HAP-1 (cell line): Measurements from ENCODE around the gene KIF23.
A peak's percentile ranks its signal among the peaks of the same experiment; 100 is the strongest.
"Not testable (repeated sequence)": the region's sequence is repeated elsewhere in the genome, so short reads cannot be mapped to it uniquely, and the experiment has no call there.

Source experiments
- DNase-seq, 2 experiments: peaks; one replicate each; pipeline ENCODE4 v3.0.0-alpha.2; 2016 to 2020; ENCODE audit warnings: low spot score in 2 of 2
- H3K27me3 ChIP-seq: fragments of 250-450 bp; sonication (Bioruptor Pico); 2 replicates; pipeline ENCODE4 v1.5.1; 2020; ENCODE audit warnings: low read depth, mild to moderate bottlenecking, moderate library complexity
- H3K36me3 ChIP-seq: fragments of 250-450 bp; sonication (Bioruptor Pico); replicated peaks from 2 replicates; pipeline ENCODE4 v1.5.1; 2020; ENCODE audit warnings: mild to moderate bottlenecking
- H3K4me1 ChIP-seq: fragments of 250-450 bp; sonication (Bioruptor Pico); 2 replicates; pipeline ENCODE4 v1.5.1; 2020; ENCODE audit warnings: mild to moderate bottlenecking
- H3K4me3 ChIP-seq: fragments of 250-450 bp; sonication (Bioruptor Pico); 2 replicates; pipeline ENCODE4 v1.5.1; 2020; ENCODE audit warnings: mild to moderate bottlenecking, moderate library complexity
- H3K9me3 ChIP-seq: fragments of 250-450 bp; sonication (Bioruptor Pico); 2 replicates; pipeline ENCODE4 v1.5.1; 2020; ENCODE audit warnings: mild to moderate bottlenecking, moderate library complexity
- in situ Hi-C: fragments of 300-500 bp; cut with MboI; formaldehyde crosslinking; loops from 3 replicates; pipeline ENCODE4 v1.14.3; 2020; ENCODE audit warnings: low sequenced_read_pairs, inconsistent platforms, mixed read lengths

The KIF23 gene

DNA sequence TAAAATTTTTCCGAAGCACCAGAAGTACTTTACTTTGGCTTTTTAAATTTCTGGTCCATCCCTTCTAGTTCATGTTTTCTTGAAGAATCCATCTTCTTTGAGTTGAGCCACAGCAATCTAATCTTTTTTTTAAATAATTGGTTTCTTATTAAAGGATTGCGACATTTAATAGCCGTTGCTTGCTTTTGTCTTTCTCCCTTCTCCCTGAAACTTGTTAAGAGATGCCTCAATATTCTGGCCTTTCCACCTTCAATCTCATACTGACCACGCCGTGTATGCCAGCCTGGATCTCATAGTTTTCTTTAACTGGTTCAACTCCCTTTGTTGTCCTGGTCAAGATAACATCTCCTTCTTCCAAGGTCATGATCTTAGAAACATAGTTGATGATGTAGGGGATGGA, 20.1 kb downstream of the KIF23 start:
- in situ Hi-C loops = no loop called here
- no peak overlapping the region for H3K4me3 ChIP-seq
- H3K9me3 ChIP-seq = no peaks in the 10 kb centered on the region
- no peak for DNase-seq
- no peaks in the 10 kb centered on the region for H3K4me1 ChIP-seq
- H3K27me3 ChIP-seq = no peaks in the 10 kb centered on the region
- peaks cover 98% of the 10 kb centered on the region for H3K36me3 ChIP-seq

DNA sequence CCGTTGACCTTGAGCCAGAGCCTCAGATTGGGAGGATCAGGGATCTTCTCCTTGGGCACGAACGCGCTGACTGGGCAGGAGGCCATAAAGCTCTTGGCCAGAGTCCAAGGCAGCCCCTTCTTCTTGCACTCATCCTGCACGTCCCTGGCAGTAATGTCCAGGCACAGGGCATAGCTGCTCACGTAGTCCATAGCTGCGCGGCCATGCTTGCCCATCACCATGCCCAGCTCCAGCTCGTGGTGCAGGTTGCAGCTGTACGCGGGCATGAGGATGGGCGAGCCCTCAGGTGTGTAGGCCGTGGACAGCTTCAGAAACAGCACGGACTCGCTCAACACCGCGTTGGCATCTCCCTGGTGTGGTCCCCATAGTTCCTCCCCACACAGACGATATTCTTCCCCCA, 20.5 kb downstream of the KIF23 start:
- no peaks in the 10 kb centered on the region for H3K4me1 ChIP-seq
- no peaks in the 10 kb centered on the region for H3K27me3 ChIP-seq
- H3K9me3 ChIP-seq = no peaks in the 10 kb centered on the region
- in situ Hi-C loops = no loop called here
- H3K36me3 ChIP-seq = peaks cover 98% of the 10 kb centered on the region
- no peak for DNase-seq
- no peak overlapping the region for H3K4me3 ChIP-seq

DNA sequence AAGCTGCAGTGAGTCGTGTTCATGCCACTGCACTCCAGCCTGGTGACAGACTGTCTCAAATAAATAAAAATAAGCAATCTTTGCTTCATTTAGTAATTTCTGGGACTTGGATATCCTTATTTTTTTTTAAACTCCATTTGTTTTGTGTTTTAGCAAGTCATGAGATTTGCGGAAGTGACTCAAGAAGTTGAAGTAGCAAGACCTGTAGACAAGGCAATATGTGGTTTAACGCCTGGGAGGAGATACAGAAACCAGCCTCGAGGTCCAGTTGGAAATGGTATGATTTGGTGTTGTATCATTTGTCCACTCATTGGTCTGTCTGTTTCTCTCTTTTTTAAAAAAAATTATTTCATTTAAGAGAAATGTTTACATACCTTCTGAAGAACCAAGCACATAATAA, 21.8 kb downstream of the KIF23 start:
- no peaks in the 10 kb centered on the region for H3K9me3 ChIP-seq
- DNase-seq = no peak
- no peak overlapping the region for H3K4me3 ChIP-seq
- peaks cover 98% of the 10 kb centered on the region for H3K36me3 ChIP-seq
- H3K27me3 ChIP-seq = no peaks in the 10 kb centered on the region
- H3K4me1 ChIP-seq = no peaks in the 10 kb centered on the region
- in situ Hi-C loops = no loop called here

DNA sequence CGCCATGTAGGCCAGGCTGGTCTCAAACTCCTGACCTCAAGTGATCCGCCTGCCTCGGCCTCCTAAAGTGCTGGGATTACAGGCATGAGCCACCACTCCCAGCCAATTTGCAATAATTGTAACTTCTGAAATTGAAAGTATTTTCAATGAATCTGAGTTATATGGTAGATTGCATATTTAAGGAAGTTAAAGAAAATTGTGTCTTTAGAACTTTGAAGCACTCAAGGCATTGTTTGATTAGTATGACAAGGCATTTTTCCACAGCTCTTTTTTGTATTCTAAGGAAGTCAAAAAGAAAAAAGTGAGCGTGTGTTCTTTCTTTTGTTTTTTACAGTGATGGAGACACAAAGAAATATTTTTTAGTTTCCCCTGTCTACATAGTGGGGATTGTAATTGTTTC, 22.8 kb downstream of the KIF23 start:
- Histone ChIP-seq H3K4me1 (no peaks in the 10 kb centered on the region), H3K27me3 (no peaks in the 10 kb centered on the region), H3K9me3 (no peaks in the 10 kb centered on the region), H3K4me3 (no peak overlapping the region), H3K36me3 (peaks cover 98% of the 10 kb centered on the region)
- in situ Hi-C loops = no loop called here
- DNase-seq = no peak

DNA sequence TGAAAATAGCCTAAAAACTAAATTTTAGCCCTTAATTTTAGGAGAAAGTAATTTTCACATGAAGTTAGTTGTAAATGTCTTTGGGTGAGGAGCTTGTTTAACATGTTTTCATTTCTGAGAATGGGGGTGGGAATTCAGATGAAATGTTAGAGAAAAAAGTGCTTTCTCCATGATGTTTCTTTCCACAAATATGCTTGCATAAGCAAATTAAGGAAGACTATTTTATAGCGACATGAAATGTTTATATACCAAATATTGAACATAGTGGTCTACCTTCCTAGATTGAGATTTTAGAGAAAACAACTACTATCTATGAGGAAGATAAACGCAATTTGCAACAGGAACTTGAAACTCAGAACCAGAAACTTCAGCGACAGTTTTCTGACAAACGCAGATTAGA, 25.5 kb downstream of the KIF23 start:
- Histone ChIP-seq H3K4me3 (no peak overlapping the region), H3K27me3 (no peaks in the 10 kb centered on the region), H3K36me3 (peaks cover 97% of the 10 kb centered on the region), H3K4me1 (no peaks in the 10 kb centered on the region), H3K9me3 (no peaks in the 10 kb centered on the region)
- no peak for DNase-seq
- in situ Hi-C loops = no loop called here

DNA sequence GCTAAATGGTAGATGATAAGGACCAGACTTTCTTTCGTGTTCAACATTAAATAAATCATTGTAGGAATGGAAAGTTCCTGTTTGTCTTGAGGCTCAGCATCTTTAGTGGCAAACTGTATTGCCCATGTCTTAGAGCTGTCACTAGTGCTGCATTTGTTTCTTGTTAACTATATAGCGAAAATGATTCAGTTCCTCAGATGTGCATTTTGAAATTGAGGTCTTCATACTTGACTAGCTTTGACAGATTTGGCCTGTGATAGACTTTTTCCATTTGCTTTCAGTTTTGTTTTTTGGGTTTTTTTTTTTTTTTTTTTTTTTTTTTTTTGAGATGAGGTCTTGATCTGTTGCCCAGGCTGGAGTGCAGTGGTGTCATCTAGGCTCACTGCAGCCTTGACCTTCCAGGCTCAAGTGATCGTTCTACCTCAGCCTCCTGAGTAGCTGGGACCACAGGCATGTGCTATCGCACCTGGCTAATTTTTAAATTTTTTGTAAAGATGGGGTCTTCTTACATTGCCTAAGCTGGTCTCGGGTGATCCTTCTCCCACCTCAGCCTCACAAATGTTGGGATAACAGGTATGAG, 29.0 kb downstream of the KIF23 start:
- H3K27me3 ChIP-seq = no peaks in the 10 kb centered on the region
- H3K36me3 ChIP-seq = peaks cover 98% of the 10 kb centered on the region
- in situ Hi-C loops = no loop called here
- H3K4me3 ChIP-seq = no peak overlapping the region
- H3K4me1 ChIP-seq = no peaks in the 10 kb centered on the region
- no peaks in the 10 kb centered on the region for H3K9me3 ChIP-seq
- no peak for DNase-seq

DNA sequence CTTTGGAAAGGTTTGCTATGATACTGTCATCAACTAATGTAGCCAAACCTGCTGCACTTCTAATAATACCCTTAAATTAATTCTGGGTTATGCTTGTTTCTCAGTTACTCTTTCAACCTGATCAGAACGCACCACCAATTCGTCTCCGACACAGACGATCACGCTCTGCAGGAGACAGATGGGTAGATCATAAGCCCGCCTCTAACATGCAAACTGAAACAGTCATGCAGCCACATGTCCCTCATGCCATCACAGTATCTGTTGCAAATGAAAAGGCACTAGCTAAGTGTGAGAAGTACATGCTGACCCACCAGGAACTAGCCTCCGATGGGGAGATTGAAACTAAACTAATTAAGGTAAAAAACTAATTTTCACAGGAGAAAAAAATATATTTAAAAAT, 30.5 kb downstream of the KIF23 start:
- Histone ChIP-seq H3K36me3 (peaks cover 96% of the 10 kb centered on the region), H3K27me3 (no peaks in the 10 kb centered on the region), H3K9me3 (no peaks in the 10 kb centered on the region), H3K4me3 (no peak overlapping the region), H3K4me1 (no peaks in the 10 kb centered on the region)
- in situ Hi-C loops = no loop called here
- no peak for DNase-seq

DNA sequence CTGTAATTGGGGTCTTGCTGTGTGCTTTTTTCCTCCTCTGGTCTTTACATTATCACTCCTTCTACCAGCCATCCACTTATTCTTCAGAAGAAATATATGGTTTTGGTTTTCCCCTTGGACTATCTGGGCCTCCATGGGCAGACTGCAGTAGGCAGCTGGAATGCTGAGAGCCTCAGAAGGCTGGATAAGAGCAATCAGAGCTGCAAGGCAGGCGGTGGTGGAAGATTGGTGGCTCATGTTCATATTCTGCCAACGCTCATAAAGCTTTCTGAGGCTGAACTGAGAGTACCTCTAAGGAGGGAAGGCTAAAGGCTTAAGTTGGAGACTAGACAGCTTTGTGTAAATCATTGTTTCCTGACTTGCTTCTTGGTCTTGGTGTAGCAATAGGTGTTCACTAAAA, 32.8 kb downstream of the KIF23 start:
- peaks cover 78% of the 10 kb centered on the region for H3K36me3 ChIP-seq
- peaks cover 7% of the 10 kb centered on the region for H3K4me1 ChIP-seq
- H3K27me3 ChIP-seq = no peaks in the 10 kb centered on the region
- in situ Hi-C loops = no loop called here
- H3K4me3 ChIP-seq = no peak overlapping the region
- H3K9me3 ChIP-seq = no peaks in the 10 kb centered on the region
- no peak for DNase-seq

DNA sequence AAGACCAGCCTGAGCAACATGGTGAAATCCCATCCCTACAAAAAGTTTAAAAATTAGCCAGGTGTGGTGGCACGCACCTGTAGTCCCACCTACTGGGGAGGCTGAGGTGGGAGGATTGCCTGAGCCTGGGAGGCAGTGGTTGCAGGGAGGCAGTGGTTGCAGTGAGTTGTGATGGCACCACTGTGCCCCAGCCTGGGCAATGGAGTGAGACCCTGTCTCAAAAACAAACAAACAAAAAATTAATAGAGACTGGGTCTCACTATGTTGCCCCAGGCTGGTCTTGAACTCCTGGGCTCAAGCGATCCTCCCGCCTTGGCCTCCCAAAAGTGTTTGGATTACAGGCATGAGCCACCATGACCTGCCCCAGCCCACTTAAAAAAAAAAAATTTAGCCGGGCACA, 36.1 kb downstream of the KIF23 start:
- Histone ChIP-seq H3K36me3 (peaks cover 72% of the 10 kb centered on the region), H3K4me1 (peaks cover 20% of the 10 kb centered on the region)
- H3K9me3 ChIP-seq, H3K27me3 ChIP-seq, H3K4me3 ChIP-seq, DNase-seq: not testable (repeated sequence)
- in situ Hi-C loops = loop anchor here (25.0 kb wide), 1 partner anchor 1262 kb away; no protein-coding TSS in a partner anchor

DNA sequence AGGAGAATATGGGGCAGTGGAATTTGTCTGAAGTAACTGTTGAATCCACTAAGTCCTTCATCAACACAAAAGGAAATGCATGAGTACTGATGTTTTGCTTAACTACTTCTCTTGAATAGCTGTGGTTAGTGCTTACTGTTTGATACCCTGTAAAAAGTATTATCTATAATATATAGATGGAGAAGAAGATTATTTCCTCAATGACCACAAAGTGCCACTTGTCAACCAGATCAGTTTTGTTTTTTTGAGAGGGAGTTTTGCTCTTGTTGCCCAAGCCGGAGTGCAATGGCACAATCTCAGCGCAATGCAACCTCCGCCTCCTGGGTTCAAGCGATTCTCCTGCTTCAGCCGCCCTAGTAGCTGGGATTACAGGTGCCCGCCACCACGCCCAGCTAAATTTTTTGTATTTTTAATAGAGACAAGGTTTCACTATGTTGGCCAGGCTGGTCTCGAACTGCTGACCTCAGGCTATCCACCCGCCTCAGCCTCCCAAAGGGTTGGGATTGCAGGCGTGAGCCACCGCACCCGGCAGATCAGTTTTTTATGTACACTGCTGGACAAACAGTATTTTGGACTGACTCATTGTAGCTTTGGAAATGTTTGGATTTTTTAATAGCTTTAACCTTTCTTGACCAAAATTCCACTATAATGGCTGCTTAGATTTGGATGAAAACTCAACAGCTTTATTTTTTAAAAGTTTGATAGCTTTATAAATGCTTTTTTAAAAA, 37.0 kb downstream of the KIF23 start:
- H3K36me3 ChIP-seq = peaks cover 72% of the 10 kb centered on the region
- H3K9me3 ChIP-seq = no peaks in the 10 kb centered on the region
- peaks cover 26% of the 10 kb centered on the region for H3K4me1 ChIP-seq
- no peaks in the 10 kb centered on the region for H3K27me3 ChIP-seq
- in situ Hi-C loops = loop anchor here (25.0 kb wide), 1 partner anchor 1261 kb away; no protein-coding TSS in a partner anchor
- H3K4me3 ChIP-seq = peak overlapping the region; percentile 92
- DNase-seq = no peak

DNA sequence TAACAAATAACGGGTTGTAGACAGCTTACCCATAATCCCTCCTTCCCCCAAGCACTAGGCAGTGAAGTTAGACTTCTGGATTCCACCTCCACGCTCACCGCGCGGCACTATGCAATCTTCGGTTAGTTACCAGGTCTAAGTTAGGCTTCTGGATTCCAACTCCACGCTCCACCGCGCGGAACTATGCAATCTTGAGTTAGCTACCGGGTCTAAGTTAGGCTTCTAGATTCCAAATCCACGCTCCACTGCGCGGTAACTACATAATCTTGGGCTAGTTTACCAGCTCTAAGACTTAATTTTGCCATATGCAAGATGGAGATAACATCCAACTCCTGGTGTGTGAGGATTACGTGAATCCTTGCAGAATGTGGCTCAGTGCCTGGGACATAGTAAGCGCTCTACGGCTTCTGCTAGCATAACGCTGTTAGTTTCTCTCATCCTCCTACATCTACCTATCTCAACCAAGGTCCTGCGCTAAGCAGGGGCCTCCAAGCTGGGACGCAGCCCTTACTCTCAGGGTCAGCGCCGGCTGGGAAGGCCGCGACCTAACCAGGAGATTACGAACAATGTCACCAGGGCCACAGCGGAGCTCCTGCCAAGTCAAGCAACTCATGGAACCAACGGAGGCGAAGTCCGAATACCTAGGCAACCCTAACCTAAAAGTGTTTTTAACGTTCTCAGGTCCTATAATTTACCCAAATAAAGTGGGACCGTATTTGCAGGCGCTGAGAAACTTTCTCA, 38.0 kb downstream of the KIF23 start:
- H3K27me3 ChIP-seq = no peaks in the 10 kb centered on the region
- H3K4me1 ChIP-seq = peaks cover 26% of the 10 kb centered on the region
- peaks cover 72% of the 10 kb centered on the region for H3K36me3 ChIP-seq
- peak; percentile 62 to 69 for DNase-seq
- in situ Hi-C loops = loop anchor here (25.0 kb wide), 1 partner anchor 1260 kb away; no protein-coding TSS in a partner anchor
- H3K4me3 ChIP-seq = peak overlapping the region; percentile 92
- no peaks in the 10 kb centered on the region for H3K9me3 ChIP-seq

DNA sequence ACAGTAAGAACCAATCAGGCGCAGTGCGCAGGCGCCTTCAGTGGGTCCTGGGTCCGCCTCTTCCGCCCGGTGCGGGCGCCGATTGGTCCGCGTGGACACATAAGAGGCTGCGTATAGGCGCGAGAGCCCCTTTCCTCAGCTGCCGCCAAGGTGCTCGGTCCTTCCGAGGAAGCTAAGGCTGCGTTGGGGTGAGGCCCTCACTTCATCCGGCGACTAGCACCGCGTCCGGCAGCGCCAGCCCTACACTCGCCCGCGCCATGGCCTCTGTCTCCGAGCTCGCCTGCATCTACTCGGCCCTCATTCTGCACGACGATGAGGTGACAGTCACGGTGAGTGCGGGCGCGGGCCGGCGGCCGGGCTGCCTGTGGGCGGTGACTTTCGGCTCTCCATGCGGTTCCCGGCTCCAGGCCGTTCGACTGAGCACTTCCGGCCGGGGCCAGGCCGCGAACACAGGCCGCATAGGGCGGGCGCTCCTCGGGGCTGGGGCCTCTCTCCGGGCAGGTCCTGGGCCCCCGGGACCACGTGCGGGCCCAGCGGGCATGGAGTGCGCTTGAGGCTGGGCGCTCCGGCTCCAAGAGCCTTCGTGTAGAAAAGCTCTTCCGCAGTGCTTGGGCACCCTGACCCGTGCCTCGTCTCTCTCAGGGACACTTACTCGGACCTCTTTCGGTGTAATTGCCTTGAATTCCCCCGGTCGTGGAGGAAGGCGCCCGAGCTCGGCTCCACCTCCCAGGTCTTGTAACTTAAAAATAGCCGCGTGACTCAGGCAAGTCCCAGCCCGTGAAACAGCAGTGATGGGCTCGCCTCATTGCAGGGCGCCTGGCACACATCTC, 38.8 kb downstream of the KIF23 start, which contains the start of gene RPLP1:
TSS of gene RPLP1 (plus strand) at position 127 of the 830 bp plus-strand sequence. CDS start at position 258, 131 bp downstream.
- DNase-seq = peak; percentile 98 to 100
- Histone ChIP-seq H3K4me3 (peak within 1 kb of the TSS; percentile 92), H3K36me3 (peaks cover 69% of the 10 kb centered on the region), H3K27me3 (no peaks in the 10 kb centered on the region), H3K9me3 (no peaks in the 10 kb centered on the region), H3K4me1 (peaks cover 26% of the 10 kb centered on the region)
- in situ Hi-C loops = loop anchor here (25.0 kb wide), 1 partner anchor 1259 kb away; no protein-coding TSS in a partner anchor

DNA sequence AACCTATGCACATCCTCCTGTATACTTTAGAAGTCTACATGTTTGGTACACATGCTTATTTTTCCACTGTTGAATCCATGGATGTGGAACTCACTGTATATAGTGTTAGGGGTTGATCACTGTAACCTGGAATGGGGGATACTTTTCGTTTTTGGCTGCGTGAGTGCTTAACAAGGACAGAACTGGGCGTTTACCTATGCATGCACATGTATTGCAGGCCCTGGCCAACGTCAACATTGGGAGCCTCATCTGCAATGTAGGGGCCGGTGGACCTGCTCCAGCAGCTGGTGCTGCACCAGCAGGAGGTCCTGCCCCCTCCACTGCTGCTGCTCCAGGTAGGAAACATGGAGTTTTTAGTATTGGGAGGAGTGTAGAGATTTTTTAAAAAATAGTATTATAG, 40.8 kb downstream of the KIF23 start:
- in situ Hi-C loops = loop anchor here (25.0 kb wide), 1 partner anchor 1257 kb away; no protein-coding TSS in a partner anchor
- no peaks in the 10 kb centered on the region for H3K27me3 ChIP-seq
- H3K4me3 ChIP-seq = peak overlapping the region; percentile 92
- no peaks in the 10 kb centered on the region for H3K9me3 ChIP-seq
- peak in 1 of 2 experiments; percentile 57 for DNase-seq
- H3K36me3 ChIP-seq = peaks cover 51% of the 10 kb centered on the region
- H3K4me1 ChIP-seq = peaks cover 26% of the 10 kb centered on the region
